Muscle of leg (tissue), 16 donors: Measurements from ENCODE around the gene SYPL1. TPM values are rescaled to one million over a fixed set of nuclear protein-coding genes. Genes with fewer than 3 reads are reported as not detected.

Source experiments
- DNase-seq: peaks from one replicate; pipeline ENCODE4 v3.0.0; 2013
- H3K27ac ChIP-seq: one replicate; pipeline ENCODE4 v1.5.1; 2013; ENCODE audit warnings: mild to moderate bottlenecking, low read length, control low read depth
- H3K27me3 ChIP-seq: one replicate; pipeline ENCODE4 v1.6.1; 2013; ENCODE audit warnings: low read length; ENCODE audit not compliant: control insufficient read depth, insufficient read depth
- H3K36me3 ChIP-seq: one replicate; pipeline ENCODE4 v1.6.1; 2013; ENCODE audit warnings: low read length; ENCODE audit not compliant: control insufficient read depth, insufficient read depth
- H3K4me1 ChIP-seq: one replicate; pipeline ENCODE4 v1.6.1; 2013; ENCODE audit warnings: low read length; ENCODE audit not compliant: control insufficient read depth, insufficient read depth
- H3K4me3 ChIP-seq: one replicate; pipeline ENCODE4 v1.5.1; 2013; ENCODE audit warnings: low read length, control low read depth
- H3K9me3 ChIP-seq: replicated peaks from 2 replicates; pipeline ENCODE4 v1.6.1; 2013; ENCODE audit warnings: low read depth, low read length; ENCODE audit not compliant: control insufficient read depth
- WGBS: methylation state at CpG from one replicate; pipeline ENCODE4 v1.1.5; 2013; ENCODE audit warnings: missing lambda C conversion rate; ENCODE audit not compliant: insufficient coverage; 5-methylcytosine and 5-hydroxymethylcytosine counted together
- long read RNA-seq, 11 donors: transcript quantifications; one replicate each; lab custom pipeline, GENCODE V29; 2026
- polyA plus RNA-seq, 8 donors: library from polyadenylated mRNA; unstranded; fragments of 120-200 nt; gene quantifications; one replicate each; pipeline versions ENCODE4 v1.2.1 to v1.2.3, GENCODE V29; 2013; ENCODE audit warnings: inconsistent platforms in 1 of 8, low replicate concordance in 1 of 8; ENCODE audit not compliant: insufficient read length in 8 of 8, insufficient read depth in 1 of 8
- total RNA-seq: library from RNA; stranded (reverse); fragments of 120-200 nt; gene quantifications from one replicate; pipeline ENCODE4 v1.2.4, GENCODE V29; 2013

SYPL1 gene
- total RNA-seq = 31.3 TPM
- polyA plus RNA-seq = 10 to 100 TPM; 55.5 to 69.3 (median 60.9) TPM
- long read RNA-seq, donor 1, transcript SYPL1-202 (5 exons, 2,151 nt) = major isoform, 8 of 8 reads
- long read RNA-seq, donor 1, partial matches to known transcripts = 0 of 8 reads
- long read RNA-seq, donor 1, other reads (novel, unspliced or antisense) = 0 of 8 reads
- long read RNA-seq, donor 2, transcript SYPL1-202 (5 exons, 2,151 nt) = major isoform, 8 of 8 reads
- long read RNA-seq, donor 2, partial matches to known transcripts = 0 of 8 reads
- long read RNA-seq, donor 2, other reads (novel, unspliced or antisense) = 0 of 8 reads
- long read RNA-seq, donor 3, transcript SYPL1-202 (5 exons, 2,151 nt) = major isoform, 24 of 27 reads
- long read RNA-seq, donor 3, partial matches to known transcripts = 0 of 27 reads
- long read RNA-seq, donor 3, other reads (novel, unspliced or antisense) = 0 of 27 reads
- long read RNA-seq, donor 4, transcript SYPL1-202 (5 exons, 2,151 nt) = major isoform, 24 of 26 reads
- long read RNA-seq, donor 4, partial matches to known transcripts = 0 of 26 reads
- long read RNA-seq, donor 4, other reads (novel, unspliced or antisense) = 0 of 26 reads
- long read RNA-seq, donor 5, transcript SYPL1-202 (5 exons, 2,151 nt) = major isoform, 66 of 98 reads
- long read RNA-seq, donor 5, partial matches to known transcripts = 29 of 98 reads
- long read RNA-seq, donor 5, other reads (novel, unspliced or antisense) = 0 of 98 reads
- long read RNA-seq, donor 6, transcript SYPL1-202 (5 exons, 2,151 nt) = major isoform, 35 of 39 reads
- long read RNA-seq, donor 6, partial matches to known transcripts = 0 of 39 reads
- long read RNA-seq, donor 6, other reads (novel, unspliced or antisense) = 0 of 39 reads
- long read RNA-seq, donor 7, transcript SYPL1-202 (5 exons, 2,151 nt) = major isoform, 25 of 28 reads
- long read RNA-seq, donor 7, partial matches to known transcripts = 0 of 28 reads
- long read RNA-seq, donor 7, other reads (novel, unspliced or antisense) = 0 of 28 reads
- long read RNA-seq, donor 8, transcript SYPL1-202 (5 exons, 2,151 nt) = major isoform, 37 of 38 reads
- long read RNA-seq, donor 8, partial matches to known transcripts = 0 of 38 reads
- long read RNA-seq, donor 8, other reads (novel, unspliced or antisense) = 0 of 38 reads
- long read RNA-seq, donor 9, transcript SYPL1-202 (5 exons, 2,151 nt) = major isoform, 21 of 22 reads
- long read RNA-seq, donor 9, partial matches to known transcripts = 0 of 22 reads
- long read RNA-seq, donor 9, other reads (novel, unspliced or antisense) = 0 of 22 reads
- long read RNA-seq, donor 10, transcript SYPL1-202 (5 exons, 2,151 nt) = major isoform, 37 of 39 reads
- long read RNA-seq, donor 10, partial matches to known transcripts = 0 of 39 reads
- long read RNA-seq, donor 10, other reads (novel, unspliced or antisense) = 0 of 39 reads
- long read RNA-seq, donor 11, transcript SYPL1-202 (5 exons, 2,151 nt) = major isoform, 26 of 42 reads
- long read RNA-seq, donor 11, partial matches to known transcripts = 12 of 42 reads
- long read RNA-seq, donor 11, other reads (novel, unspliced or antisense) = 0 of 42 reads

- WGBS = under 1% methylated on average over 68 of the region's 76 CpGs
- peaks cover 5% of the 10 kb centered on the region for H3K4me1 ChIP-seq
Measured at GRCh38 chr7:106112118-106112971, at the start of gene SYPL1. Gene SYPL1, minus strand, starts transcription at chr7:106112312. Its CDS starts 104 bp downstream, at chr7:106112208.

GRCh38 chr7:106155027-106155426 lies 42.9 kb upstream of the SYPL1 start:
- DNase-seq = no peak
- Histone ChIP-seq H3K27me3 (peaks cover 2% of the 10 kb centered on the region), H3K4me3 (no peak overlapping the region)

More at GRCh38 chr7:106112118-106112971, at the start of gene SYPL1:
- H3K27me3 ChIP-seq = no peaks in the 10 kb centered on the region
- H3K9me3 ChIP-seq = no peaks in the 10 kb centered on the region
- peak within 1 kb of the TSS; percentile 97 for H3K27ac ChIP-seq
- peak within 1 kb of the TSS; percentile 83 for H3K4me3 ChIP-seq
- DNase-seq = peak; percentile 96
- H3K36me3 ChIP-seq = no peaks in the 10 kb centered on the region

GRCh38 chr7:106153891-106154449 lies 41.9 kb upstream of the SYPL1 start:
- DNase-seq = peak; percentile 83
- WGBS = 43% methylated on average over 11 of the region's 15 CpGs
- H3K4me3 ChIP-seq = no peak overlapping the region

More at GRCh38 chr7:106155027-106155426, 42.9 kb upstream of the SYPL1 start:
- Histone ChIP-seq H3K9me3 (no peaks in the 10 kb centered on the region), H3K27ac (no peak overlapping the region), H3K36me3 (no peaks in the 10 kb centered on the region), H3K4me1 (no peaks in the 10 kb centered on the region)
- no CpG with 5 or more reads among the region's 4 CpGs for WGBS

GRCh38 chr7:106152313-106152665 lies 40.2 kb upstream of the SYPL1 start:
- Histone ChIP-seq H3K27ac (no peak overlapping the region), H3K4me3 (no peak overlapping the region), H3K27me3 (peaks cover 2% of the 10 kb centered on the region), H3K36me3 (no peaks in the 10 kb centered on the region), H3K4me1 (no peaks in the 10 kb centered on the region), H3K9me3 (no peaks in the 10 kb centered on the region)
- 48% methylated on average over 4 of the region's 6 CpGs for WGBS
- no peak for DNase-seq

More at GRCh38 chr7:106153891-106154449, 41.9 kb upstream of the SYPL1 start:
- Histone ChIP-seq H3K4me1 (no peaks in the 10 kb centered on the region), H3K9me3 (no peaks in the 10 kb centered on the region), H3K27ac (no peak overlapping the region), H3K36me3 (no peaks in the 10 kb centered on the region), H3K27me3 (peaks cover 2% of the 10 kb centered on the region)

GRCh38 chr7:106151459-106152312 lies 39.6 kb upstream of the SYPL1 start:
- Histone ChIP-seq H3K9me3 (no peaks in the 10 kb centered on the region), H3K27me3 (peaks cover 2% of the 10 kb centered on the region), H3K36me3 (no peaks in the 10 kb centered on the region), H3K4me3 (no peak overlapping the region), H3K27ac (no peak overlapping the region), H3K4me1 (no peaks in the 10 kb centered on the region)
- no peak for DNase-seq
- 61% methylated on average over 2 of the region's 7 CpGs for WGBS

- WGBS = 52% methylated on average over 6 of the region's 10 CpGs
Measured at GRCh38 chr7:106143711-106144337, 31.7 kb upstream of the SYPL1 start.

GRCh38 chr7:106142136-106142535 lies 30.0 kb upstream of the SYPL1 start:
- H3K4me3 ChIP-seq = no peak overlapping the region
- peak; percentile 56 for DNase-seq
- H3K27me3 ChIP-seq = no peaks in the 10 kb centered on the region
- H3K36me3 ChIP-seq = no peaks in the 10 kb centered on the region
- H3K27ac ChIP-seq = no peak overlapping the region
- peaks cover 26% of the 10 kb centered on the region for H3K4me1 ChIP-seq
- H3K9me3 ChIP-seq = peaks cover 3% of the 10 kb centered on the region
- no CpG with 5 or more reads among the region's 1 CpG for WGBS

More at GRCh38 chr7:106143711-106144337, 31.7 kb upstream of the SYPL1 start:
- no peak overlapping the region for H3K27ac ChIP-seq
- no peak for DNase-seq
- peaks cover 3% of the 10 kb centered on the region for H3K9me3 ChIP-seq
- H3K4me3 ChIP-seq = no peak overlapping the region
- no peaks in the 10 kb centered on the region for H3K36me3 ChIP-seq
- no peaks in the 10 kb centered on the region for H3K27me3 ChIP-seq
- H3K4me1 ChIP-seq = peaks cover 23% of the 10 kb centered on the region
